Activated CD4-positive, CD25-positive, alpha-beta regulatory T cell (primary cell): ENCODE data around the gene MBD5.

Source experiments
- DNase-seq, 4 experiments: peaks; one replicate each; lab custom pipeline; 2025; lab: John Stamatoyannopoulos, UW

MBD5 gene

DNA sequence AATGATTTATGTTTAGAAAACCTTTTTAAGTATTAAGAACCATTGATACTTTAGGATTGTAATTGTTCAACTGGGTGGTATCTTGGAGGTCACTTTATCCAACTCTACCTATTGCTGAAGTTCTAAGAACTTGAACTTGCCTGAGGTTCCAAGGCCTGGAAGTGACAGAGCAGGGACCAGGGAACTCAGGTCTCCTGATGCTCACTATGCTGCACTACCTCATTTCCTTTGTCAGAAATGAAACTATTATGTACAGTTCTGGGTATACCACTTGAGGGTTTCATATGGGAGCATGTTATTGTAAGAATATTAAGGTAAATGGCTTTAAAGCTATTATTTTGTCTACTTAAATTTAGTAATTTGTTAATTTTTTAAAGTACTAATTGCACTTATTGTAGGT lies 3.0 kb downstream of the MBD5 start:
- DNase-seq: no peak

DNA sequence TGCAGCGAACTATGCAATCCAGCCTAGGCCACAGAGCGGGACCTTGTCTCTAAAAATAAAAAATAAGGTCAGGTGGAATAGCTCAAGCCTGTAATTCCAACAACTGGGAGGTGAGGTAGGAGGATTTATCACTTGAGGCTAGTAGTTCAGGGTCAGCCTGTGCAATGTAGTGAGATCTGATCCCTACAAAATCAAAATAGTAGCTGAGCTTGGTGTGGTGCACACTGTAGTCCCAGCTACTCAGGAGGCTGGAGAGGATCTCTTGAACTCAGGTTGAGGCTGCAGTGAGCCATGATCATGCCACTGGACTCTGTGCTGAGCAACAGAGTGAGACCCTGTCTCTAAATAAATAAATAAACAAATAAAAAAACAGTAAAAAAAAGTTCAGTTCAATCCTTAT lies 5.7 kb downstream of the MBD5 start:
- no peak for DNase-seq

DNA sequence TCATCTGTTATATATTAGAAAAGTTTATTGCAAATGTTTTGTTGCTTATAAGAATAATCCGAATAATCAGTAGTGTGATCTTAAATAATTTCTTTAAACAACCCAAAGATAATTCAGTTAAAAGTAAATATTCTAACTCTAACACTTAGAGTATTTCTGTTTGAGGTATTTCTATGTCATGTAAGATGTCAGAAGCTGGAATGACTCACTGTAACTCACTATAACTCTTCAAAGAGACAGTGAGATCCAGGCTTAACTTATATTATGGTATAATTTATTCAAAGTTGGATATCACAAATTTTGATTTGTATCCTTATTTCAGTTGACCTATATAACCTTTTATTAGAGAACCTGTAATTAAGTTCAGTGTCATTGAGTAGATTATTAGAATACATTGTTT lies 6.9 kb downstream of the MBD5 start:
- DNase-seq: no peak

DNA sequence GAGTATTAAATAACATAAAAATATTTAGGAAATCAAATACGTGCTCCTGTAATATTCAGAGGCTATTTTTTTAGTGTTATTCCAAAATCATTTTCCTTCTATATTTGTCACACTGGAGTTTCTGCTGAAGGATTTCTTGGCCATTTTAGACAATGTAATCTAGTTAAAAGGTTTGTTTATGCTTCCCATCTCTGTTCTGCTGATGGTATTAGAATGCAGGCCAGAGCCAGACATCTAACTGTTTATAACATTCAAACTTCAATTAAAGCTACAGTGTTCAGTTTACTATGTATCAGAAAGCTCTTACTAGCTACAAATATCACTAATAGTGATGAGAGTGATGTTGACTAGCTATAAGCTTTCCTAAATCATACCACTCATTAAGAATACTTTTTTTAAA lies 7.9 kb downstream of the MBD5 start:
- no peak for DNase-seq

DNA sequence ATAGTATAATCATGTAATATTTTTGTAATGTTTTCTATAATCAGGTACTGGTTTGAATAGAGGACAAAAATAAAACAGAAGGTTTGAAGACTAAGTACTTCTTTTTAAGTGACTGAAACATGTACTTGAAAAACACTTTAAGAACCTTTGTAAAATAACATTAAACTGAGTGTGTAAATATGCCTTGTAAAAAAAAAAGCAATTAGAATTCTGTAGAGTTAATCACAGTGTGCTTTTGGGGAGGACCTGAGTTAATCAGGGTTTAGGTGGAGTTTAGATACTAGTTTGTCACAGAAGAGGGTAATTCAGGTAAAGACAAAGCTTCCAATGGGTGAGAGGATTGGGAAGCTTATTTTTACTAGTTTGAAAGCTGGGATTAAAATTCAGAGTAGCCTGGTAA lies 10.3 kb downstream of the MBD5 start:
- no peak for DNase-seq

DNA sequence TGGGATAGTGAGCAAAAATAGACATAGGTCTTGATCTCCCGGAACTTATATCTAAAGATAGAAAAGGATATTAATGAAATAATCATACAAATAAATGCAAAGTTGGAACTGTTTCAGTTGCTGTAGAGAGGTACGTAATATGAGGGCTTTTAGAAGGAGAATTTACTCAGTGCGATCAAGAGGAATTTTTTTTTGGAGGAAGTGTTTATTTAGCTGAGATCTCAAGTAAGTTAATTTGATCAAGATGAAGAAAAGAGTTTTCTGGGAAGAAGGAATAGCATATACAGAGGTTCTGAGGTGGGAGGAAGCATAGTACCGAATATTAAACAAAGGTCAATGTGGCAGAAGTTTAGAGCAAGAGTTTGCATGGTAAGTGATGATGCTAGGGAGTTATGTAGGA lies 11.3 kb downstream of the MBD5 start:
- no peak for DNase-seq

DNA sequence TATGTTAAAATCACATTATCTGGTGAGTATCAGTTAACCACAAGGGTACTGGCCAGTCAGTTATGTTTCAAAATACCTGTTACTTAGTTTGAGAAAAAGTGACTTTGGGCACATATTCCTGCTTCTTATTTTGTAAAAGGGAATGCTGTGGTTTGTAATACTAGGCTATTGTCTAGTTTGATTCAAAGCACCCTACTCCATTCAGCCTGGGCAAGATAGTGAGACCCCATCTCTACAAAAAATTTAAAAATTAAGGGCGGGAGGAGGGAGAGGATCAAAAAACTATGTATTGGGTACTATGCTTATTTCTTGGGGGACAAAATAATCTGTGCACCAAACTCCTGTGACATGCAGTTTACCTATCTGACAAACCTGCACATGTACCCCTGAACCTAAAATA lies 18.9 kb downstream of the MBD5 start:
- DNase-seq: no peak

DNA sequence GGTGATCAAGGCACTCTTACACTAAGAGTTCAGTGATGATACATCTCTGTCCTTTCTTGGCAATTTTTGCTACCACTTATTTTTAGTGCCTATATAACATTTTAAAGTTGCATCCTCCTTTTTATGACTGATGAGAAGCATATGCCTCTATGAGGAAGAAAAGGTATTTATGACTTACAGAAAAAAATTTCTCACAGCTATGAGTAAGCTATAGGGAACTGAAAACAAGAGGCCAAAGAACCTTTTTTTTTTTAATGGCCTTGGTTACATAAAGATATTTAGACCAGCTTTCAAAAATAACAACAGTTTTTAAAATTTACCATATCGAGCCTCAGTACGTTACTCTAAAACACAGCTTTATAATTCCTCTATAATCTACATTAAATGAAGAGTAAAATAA lies 21.3 kb downstream of the MBD5 start:
- DNase-seq: no peak

DNA sequence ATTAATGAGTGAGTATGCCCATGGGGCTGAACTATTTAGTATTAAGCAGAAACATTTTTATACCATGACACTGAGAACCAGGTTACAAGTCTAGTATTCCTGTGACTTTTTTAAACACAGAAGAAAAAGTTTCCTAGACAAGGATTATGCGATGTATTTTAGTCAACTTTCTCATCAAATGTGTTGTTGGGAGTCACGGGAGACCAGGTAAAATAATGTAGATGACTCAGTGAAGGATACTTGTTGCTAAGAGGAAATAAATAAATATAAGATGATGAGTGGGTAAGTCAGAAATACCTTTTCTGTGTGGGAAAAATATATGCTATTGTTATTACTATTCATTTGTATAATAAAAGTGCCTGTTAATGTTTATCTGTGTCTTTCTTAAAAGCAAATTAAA lies 23.4 kb downstream of the MBD5 start:
- no peak for DNase-seq

DNA sequence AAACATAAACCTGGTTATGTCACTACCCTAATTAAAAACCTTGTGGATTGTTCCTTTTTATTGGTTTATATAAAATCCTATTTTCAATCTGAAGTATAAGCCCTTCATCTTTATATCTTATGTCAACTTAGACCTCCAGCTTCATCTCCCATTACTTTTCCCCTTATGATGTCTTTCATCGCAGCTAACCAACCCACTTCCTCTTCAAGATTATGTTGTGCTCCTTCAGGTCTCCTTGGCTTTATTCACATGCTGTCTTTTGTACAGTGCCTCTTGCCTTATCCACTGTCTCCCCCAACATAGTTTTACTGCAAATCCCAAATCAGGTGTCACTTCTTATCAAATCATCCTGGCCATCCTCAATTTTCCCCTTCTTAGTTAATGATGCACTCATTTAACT lies 25.9 kb downstream of the MBD5 start:
- no peak for DNase-seq

DNA sequence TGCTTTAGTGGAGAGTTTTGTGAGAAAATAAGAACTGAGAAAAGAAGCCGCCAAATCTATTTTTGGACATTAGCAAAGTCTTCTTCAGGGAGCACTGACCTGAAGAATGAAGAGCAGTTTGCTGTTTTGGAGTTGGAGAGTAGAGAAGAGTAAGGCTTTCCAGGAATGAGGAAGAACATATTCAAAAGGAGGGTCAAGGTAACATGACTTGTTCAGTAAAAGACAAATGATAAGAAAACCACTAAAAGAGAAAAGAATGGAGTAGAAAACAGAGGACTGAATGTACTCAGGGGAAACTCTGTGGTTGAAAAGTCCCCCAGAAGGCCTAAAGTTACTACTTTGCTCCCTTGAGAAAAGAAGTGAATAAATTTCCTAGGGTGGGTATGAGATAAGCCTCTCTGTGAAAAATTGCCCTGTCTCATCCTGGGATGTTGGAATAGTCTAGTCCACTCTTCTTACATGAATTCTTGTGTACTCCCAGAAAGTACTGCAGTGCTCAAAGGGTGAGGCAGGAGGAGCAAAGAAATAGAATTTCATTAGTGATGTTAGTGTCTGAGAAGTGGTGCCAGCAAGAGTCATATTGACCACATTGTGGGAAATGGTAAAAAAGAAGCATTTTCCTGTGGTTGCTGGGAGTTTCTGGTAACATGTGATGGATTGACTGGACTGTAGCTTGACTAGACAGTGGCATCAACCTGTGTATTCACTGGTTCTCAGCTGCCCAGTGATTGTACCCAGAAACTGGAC lies 27.8 kb downstream of the MBD5 start:
- no peak for DNase-seq

DNA sequence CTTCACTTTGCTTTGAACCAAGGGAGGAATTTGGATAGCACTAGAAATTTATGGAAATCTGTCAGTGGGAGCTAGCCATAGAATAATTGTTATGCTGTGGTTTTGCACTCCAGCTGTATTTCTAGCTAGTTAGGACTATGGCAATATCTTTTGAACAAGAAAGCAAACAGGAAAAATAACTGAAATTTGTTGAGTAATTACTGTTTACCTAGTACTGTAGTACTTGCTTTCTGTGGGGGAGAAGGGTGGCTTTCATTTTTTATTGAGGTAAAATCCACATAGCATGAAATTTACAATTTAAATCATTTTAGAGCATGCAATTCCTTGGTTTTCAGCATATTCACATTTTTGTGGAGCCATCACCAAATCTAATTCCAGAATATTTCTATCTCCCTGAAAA lies 28.4 kb downstream of the MBD5 start:
- DNase-seq: no peak

DNA sequence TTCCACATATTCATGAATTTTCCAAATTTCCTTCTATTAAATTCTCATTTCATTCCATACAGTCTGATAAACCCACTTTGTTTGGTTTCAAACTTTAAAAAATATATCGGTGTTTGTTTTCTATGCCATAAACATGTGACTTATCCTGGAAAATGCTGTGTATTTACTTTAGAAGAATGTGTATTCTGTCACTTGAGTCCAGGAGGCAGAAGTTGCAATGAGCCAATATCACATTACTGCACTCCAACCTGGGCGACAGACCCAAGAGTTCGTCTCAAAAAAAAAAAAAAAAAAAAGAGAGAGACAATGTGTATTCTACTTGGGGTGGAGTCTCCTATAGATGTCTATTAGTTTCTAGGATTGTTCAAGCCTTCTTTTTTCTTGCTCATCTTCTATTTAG lies 31.8 kb downstream of the MBD5 start:
- no peak for DNase-seq

DNA sequence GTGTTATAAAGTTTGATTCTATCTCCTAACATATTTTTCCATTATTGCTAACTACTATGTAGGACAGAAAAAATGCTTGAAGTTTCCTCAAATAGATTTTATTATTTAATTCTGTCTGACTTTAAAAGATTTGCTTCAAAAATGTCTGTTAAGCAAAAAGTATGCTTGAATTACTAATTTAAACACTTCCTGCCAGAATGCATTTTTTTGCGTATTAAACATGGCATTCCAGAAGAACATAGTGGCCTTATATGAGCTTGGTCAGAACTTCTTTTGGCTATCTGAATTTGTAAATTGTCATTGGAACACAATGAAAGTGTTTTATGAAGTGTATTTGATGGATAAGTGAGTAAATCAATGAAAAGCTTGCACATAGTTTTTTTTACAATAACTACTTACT lies 37.8 kb downstream of the MBD5 start:
- no peak for DNase-seq

DNA sequence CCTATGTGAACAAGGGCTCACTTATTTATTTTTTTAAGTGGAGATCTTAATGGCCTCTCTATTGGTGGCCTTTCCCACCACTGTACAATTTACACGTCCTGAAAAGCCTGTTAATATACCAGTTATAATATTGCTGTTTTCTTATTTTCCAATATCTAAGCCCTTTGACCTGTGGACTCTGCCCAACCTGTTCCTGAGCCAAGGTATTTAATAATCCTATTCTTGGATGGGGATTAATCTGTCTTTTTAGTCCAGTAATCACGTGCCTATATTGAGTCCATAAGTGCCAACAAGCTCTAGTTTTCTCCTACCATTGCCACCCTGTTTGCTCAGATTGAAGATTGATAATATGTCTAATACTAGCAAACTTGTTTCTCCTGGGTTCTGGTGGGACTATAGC lies 42.7 kb downstream of the MBD5 start:
- DNase-seq: no peak

DNA sequence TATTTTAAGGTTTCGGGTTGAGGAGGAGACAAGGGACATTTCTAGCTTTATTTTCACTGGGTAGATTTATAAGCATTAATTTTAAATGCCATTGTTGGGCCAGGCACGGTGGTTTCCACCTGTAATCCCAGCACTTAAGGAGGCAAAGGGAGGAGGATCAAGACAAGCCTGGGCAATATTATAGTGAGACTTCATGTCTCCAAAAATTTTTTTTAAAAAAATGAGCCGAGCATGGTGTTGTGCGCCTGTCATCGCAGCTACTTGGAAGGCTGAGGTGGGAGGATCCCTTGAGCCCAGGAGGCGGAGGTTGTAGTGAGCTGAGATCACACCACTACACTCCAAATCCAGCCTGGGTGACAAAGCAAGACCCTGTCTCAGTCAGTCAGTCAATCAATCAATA lies 45.0 kb downstream of the MBD5 start:
- no peak for DNase-seq

DNA sequence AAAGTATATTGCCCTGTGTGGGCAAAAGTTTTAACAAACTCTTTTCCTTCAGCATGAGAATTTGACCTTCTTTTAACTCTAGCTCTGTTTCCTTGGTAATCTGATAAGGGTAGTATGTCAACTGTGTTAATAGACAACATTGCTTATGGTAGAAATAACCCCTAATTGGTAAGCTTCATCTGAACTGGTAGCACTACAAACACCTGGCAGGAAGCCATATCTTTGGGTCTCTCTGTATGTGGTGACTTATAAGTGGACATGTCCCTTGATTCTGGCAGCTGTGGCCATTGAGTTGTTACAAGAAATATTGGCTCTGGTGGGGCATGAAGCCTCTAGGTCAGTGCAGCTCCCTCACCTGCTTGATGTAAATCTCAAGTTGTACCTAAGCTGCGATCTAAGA lies 46.9 kb downstream of the MBD5 start:
- no peak for DNase-seq

DNA sequence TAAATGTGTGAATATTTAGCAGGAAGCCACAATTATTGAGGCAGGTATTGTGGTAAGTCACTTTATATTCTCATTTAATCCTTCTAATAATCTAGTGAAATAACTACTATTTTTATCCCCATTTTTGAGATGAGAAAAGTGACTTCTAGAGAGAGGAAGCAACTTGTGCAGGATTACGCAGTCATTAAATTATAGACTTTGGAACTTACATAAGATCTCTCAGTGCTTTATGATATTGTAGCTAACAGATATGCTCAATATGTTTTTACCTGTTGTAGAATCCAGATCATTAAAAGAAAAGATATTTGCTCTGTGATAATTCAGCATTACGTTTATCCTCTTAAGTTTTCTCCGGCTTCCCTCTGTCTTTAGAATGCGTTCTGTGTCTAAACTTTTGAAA lies 50.5 kb downstream of the MBD5 start:
- no peak for DNase-seq

DNA sequence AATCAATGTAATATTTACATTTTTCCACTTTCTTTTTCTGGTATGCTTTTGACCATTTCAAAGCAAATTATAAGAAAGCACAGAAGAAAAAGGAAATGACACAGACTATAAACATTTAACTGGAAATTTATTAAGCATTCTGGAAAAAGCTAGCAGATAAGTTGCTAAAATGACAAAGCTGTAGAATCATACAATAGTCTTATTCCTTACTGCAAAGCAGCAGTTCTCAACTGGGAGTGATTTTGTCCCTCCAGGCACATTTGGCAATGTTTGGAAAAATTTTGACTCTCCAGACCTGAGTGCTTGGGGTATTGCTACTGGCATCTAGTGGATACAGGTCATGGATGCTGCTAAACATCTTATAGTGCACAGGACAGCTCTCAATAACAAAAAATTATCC lies 75.1 kb downstream of the MBD5 start:
- no peak for DNase-seq

DNA sequence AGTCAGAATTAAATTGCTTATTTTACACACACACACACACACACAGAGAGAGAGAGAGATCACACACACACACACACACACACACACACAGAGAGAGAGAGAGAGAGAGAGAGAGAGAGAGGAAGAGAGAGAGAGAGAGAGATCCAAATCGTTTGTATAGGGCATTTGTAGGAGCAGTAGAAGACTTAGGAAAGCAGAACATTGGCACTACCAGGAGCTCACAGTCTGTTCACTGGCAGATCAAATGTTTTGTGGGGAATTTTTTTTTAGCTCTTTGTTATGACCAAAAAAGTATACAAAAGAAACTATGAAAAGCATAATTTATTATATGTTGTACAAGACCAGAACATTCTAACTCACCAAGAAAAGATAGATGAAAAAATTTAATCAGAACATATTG lies 81.8 kb downstream of the MBD5 start:
- DNase-seq: no peak

DNA sequence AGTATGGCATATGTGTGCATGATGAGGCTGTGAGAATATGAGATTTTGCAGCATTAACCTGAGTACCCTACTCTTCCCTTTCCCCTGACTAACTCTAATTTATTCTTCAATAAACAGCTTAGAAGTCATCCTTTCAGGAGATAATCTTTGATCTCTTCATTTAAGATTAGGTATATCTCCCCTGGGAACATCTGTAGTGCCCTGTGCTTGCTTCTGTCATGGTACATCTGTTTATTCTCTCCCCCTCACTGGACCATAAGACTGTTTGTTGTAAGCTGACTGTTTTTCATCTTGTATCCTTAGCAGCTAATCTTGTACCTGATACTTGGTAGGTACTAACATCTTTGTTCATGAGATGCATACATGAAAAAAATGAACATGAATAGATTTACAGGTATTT lies 83.1 kb downstream of the MBD5 start:
- DNase-seq: no peak

DNA sequence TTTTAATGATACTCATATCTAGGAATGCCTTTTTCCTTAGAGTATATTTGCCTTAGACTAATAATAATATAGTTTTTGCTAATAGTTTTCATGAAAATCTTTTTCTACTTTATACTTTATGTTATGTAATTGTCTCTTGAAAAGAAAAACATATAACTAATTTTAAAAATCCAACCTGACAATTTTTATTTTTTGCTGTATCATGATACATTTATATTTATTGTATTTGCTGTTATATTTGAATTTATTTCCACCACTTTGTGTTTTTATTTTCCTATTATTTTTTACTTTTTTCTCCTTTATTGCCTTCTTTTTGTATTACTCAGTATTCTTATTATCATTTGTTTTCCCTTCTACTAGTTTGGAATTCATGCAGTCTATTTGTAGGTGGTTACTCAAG lies 85.4 kb downstream of the MBD5 start:
- no peak for DNase-seq

DNA sequence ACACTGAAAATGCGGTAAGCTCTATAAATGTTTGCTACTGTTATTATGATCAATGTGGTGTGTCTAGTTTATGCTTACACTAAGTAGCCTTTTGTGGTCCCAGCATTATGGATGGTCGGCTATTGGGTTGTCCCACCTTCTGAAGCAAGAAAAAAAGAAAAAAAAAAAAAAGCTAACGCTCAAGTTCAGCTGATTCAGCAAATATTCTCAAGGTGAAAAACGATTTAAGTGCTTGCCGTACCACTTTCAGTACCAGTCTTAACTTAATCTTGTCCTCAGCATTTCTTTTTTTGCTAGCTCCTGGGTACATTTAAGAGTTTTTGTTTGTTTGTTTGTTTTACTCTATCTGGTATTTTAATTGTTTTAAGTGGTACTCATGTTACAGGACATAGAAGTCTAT lies 87.5 kb downstream of the MBD5 start:
- no peak for DNase-seq

DNA sequence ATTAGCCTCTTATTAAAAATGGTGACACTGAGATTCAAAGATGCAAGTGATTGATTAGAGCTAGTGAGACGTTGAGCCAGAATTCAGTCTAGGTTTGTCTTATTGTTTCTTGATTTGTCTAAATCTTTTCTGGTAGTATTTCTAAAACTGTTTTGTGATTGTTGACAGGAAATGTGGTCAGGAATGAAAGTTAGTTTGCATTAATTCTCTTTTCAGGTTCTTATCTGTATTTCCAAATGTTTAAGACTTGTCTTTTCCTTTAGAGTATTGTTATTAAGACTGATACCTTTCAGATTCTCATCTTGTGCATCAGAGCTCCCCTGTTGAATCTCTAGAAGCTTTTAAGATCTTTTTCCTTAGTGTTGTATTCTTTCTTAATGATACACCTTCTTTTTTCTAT lies 89.3 kb downstream of the MBD5 start:
- DNase-seq: no peak

DNA sequence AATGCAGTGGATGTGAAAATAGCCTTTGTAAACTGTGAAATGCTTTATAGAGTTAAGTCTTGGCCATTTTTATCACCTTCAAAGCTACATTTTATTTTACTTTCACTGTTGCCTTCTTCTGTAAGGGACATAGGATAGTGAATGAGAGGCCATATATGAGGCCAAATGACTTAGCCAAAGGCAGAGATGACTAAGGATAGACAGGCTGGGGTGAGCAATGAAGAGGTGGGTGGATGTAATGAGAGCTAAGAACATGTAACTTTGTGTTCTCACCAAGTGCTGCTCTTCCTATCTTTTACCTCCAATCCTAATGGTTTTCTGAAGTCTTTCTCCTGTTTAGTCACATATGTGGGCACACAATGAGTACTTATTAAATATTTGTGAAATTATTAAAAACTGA lies 101.9 kb downstream of the MBD5 start:
- DNase-seq: no peak
